Amniotic epithelial cell (primary cell): Measurements from ENCODE around the gene C1QTNF6.

ENCODE experiments used
- DNase-seq: peaks from one replicate; pipeline ENCODE4 v3.0.0-alpha.2; 2010; ENCODE audit warnings: low read depth

C1QTNF6 gene

DNA sequence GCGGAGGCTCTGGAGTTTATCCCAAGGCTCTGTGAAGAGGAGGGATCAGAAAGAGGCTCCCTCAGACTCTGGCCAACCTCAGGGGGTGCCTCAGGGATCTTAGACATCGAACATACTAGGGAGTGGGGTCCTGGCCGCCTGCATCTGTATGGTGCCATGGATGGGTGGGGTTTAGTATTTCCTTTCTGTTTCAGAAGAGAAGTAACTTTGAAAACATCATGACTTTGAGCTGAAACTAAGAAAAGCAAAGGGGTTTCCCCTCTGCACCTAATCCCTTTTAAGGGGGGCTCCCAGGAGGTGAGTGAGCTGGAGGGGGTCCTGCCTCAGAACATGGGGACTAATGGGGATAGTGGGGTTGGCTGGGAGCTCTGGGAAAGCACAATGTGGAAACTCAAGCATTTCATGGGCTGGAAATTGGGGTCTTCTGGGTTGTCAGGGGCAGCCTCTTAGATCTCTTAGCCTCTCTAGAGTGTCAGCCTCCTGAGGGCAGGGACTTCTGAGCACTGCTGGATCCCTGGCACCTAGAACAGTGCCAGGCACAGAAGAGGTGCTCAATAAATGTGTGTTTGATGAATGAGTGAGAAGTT is 36.0 kb upstream of the C1QTNF6 start:
- no peak for DNase-seq

- DNase-seq = no peak
These were observed 34.5 kb upstream of the C1QTNF6 start for GRCh38 chr22:37222440-37222971.

DNA sequence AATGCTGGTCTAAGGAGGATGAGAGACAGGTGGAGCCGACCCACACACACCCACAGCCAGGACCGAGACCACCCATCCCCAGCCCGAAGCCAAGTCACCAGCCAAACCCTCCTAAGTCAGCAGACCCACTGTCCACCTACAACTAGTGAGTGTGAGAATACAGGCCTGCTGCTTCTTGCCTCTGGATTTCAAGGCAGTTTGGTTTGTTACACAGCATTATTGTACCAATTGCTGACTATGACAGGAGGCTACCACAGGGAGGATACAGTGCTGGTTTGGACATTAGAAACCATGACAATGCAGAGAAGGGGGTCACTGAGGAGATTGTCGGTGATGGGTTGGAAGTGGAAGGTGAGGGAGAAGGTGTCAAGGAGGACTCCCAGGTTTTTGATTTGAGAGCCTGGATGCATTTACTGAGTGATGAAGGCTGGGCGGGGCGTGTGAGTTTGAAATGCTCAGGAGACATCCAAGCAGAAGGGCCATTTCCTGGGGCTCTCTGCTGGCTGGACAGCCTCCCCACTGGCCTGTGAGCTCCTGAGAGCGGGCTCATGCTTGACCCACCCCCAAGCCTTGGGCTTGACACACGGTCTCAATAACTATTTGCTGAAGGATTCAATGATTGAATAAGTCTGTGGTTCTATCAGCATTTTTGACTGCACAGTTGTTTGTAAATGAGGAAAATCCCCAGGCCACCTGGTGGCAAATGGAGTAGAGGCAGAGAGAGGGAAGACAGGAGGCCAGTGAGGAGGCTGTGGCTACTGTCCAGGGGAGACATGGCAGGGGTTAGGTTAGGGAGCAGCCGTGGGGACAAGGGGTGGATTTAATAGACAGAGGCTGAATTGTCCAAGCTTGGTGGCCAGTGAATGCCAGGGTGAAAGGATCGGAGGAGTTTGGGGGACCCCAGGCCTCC is 33.6 kb upstream of the C1QTNF6 start:
- DNase-seq = no peak

- no peak for DNase-seq
These were observed 32.5 kb upstream of the C1QTNF6 start for GRCh38 chr22:37220543-37220981.

DNA sequence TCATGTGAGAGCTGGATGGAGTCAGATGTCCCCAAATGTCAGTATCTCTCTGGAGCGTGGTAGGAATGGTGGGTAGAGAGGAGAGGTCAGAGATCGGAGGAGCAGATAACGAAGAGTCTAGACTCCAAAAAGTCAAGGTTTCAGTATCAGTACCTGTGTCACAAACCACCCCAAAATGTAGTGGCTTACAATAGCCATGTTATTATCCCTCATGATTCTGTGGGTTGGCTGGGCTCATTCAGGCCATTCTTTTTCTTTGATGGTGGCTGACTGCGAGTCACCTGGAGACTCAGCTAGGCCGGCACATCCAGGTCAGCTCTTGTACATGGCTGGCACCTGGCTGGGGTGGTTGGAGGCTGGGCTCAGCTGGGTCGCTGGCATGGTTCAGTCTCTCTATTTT is 31.5 kb upstream of the C1QTNF6 start:
- DNase-seq = no peak

- DNase-seq = no peak
These were observed 30.8 kb upstream of the C1QTNF6 start for GRCh38 chr22:37218771-37219411.

DNA sequence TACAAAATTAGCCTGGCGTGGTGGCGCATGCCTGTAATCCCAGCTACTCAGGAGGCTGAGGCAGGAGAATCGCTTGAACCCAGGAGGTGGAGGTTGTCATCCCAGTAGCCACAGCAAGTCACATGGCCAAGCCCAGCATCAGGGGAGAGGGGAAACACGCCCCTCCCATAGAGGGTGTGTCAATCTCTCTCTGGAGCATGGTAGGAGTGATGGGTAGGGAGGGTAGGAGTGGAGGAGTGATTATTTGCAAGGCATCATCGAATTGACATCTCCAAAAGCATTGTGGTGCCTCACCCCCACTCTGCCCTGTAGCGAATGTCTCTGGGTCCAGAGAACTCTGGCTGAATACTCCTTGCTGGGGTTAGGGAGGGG is 30.3 kb upstream of the C1QTNF6 start:
- no peak for DNase-seq

DNA sequence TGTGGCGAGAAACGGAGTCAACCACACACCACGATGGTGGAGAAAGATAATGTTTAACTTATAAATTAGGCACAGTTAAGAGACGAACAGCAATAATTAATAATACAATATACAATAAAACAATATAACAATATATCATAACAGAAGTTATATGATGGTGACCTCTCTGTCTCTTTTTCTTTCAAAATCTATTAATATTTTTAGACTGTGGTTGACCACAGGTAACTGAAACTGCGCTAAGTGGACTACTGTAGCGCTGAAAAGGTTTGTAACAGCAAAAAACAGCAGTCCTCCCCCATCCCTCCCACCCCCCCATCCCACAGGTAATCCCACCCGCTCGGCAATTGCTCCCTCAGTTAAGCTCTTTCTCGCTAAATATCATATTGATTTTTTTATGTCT is 27.8 kb upstream of the C1QTNF6 start:
- DNase-seq = no peak

DNA sequence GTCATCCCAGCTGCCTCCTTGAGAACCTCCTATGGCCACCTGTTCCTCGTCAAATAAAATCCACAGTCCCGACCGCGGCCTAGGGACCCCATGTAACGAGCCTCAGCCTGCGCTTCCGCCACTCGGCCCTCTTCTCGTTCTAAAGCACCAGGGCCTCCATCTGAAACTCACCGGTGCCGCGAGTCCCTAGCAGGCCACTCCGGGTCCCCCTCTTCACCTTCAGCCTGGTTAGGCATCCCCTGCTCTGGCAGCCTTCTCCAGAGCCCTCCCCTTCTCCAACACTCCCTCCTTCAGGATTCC is 26.6 kb upstream of the C1QTNF6 start:
- DNase-seq = no peak

DNA sequence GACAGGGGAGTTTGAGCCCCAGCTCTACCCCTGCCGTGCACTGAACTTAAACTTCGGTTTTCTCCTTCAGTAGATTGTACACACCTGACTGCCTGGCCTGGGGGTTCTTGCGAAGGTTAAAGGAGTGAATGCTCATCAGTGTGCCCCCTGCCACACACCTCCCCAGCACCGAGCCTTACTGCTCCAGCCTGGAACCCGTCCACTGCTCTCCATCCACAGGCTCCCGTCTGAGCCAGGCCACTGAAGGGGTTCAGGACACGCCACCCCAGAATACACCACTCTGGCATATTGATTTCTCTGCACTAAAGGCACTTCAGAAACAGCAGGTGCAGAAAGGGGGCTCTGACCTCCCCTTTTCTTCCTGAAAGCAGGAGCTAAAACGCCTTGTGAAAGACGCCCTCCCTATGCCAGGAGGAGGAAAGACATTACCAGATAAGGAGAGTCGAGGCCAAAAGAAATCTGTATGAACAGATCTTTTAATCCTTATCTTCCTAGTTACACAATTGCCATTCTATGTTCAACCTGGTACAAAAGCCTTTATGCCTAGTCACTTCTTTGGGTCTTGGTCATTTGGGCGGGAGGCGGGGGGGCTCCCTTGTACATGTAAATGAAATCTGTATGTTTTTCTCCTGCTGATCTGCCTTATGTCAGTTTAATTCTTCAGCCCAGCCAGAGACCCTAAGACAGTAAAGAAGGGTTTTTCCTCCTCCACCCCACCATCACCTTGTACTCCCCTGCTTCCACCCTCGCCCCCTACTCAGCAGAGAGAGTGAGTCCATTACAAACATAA is 26.1 kb upstream of the C1QTNF6 start:
- DNase-seq = peak; percentile 57

- no peak for DNase-seq
These were observed 25.3 kb upstream of the C1QTNF6 start for GRCh38 chr22:37213218-37213855.

DNA sequence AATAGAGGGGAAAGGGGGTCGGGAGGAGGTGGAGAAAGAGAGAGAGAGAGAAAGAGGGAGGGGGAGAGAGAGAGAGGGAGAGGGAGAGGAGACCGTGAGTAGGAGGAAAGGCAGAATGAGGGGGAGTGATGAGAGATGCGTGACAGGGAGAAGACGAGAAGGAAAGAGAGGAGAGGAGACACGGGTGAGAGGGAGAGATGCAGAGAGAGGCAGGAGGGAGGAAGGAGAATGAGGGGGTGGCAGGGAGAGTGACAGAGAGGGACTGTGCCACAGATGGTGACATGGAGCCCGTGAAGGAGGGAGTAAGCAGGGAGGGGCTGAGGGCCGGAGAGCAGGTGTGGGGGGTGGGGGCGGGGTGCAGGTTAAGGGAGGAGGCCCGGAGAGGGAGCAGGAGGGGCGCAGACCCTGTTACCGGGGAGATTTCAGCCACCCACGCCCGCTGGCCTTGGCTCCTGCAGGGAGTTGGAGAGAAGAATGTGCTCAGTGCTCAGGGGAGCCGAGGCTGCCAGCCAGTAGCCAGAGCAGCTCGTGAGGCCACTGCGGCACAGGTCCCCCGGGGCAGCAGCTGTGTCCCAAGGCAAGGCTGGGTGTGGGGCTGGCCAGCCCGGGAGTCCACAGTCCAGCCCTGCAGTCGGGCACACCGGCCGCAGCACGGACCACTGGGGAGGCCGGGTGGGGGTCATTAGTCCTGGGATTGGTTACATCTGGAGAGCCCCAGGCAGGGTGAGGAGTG is 24.3 kb upstream of the C1QTNF6 start, which contains the start of gene SSTR3:
SSTR3 (minus strand) TSS at position 304 of the 733 bp plus-strand sequence. CDS start 4,674 bp downstream, outside the sequence.
- DNase-seq = peak; percentile 60

DNA sequence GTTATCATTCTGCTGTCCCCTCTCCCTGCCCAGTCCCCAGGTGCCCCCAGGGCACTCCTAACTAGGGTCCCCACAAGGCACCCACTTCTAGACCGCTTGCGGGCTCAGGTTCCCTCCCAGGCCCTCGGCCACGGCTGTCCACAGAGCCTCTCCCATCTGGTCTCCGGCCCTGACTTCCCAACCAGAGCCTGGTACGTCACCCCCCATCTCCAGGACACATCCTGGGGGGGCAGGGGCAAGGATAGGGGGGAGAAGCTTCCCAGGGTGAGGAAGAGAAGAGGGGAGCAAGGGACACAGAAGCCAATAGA is 23.8 kb upstream of the C1QTNF6 start:
- no peak for DNase-seq

GRCh38 chr22:37211075-37211865 is 23.2 kb upstream of the C1QTNF6 start:
- DNase-seq = no peak

DNA sequence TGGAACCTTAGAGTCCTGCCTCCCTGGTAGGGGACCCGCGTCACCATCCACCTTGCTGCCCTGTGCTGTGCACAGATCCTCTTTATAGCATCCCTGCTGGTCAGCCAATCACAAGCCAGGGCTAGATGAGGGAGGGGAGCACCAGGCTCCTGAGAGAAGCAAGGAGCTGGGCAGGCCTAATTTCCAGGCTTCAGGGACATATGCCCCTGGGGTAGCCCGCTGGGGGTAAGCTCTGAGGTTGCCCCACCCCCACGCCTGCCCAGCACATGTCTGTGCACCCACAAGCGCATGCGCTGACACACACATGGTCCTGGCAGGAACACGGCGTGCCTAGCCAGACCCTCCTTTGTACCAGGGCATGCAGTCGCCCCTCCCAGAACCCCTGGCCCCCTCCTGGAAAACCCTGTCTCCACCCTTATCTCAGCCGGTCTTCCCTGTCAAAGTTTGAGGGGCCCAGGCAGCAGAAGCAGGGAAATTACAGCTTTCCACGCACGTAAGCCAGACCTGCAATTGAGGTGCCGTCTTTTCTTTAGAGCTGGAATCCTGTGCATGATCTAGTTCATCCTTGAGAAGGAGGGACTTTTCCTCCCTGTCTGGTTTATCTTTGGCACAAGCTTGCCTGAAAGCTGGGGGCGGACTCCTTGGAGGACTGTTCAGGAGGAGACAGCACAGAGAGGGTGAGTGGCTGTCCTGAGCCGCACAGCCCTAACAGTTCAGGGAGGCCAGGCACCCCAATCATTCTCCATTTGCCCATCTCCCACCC is 22.2 kb upstream of the C1QTNF6 start:
- DNase-seq = no peak

DNA sequence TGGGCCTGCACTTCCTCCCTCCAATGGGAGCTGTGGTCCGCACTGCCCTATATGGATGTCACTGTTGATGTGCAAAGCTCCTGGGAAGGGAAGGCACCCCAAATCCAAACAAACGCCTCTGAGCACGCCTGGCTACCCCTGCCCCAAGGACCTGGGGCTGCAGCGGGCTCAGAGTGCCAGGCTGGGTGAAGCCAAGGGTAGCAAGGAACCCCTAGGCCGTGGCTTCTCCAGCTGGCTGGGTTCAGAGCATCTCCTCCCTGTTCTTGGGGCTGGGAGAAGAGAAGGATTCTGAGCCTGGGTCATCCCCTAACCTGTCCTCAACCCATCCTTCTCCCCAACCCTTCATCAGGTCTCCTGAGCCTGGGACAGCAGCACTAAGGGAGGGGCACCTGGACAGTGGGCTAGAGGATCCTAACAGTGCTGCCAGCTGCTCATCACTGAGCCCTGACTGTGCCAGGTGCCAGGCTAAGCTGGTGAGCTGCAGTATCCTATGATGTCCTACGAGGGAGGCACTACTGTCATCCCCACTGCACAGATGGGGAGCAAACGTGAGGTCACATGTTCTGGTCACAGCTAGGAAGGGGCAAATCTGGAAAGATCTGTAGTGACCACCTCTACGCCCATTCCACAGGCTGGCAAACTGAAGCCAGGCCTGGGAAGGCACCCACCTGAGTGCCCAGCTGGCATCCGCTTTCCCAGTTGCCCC is 21.2 kb upstream of the C1QTNF6 start:
- DNase-seq = no peak

GRCh38 chr22:37208401-37209139 is 20.5 kb upstream of the C1QTNF6 start:
- DNase-seq = no peak

DNA sequence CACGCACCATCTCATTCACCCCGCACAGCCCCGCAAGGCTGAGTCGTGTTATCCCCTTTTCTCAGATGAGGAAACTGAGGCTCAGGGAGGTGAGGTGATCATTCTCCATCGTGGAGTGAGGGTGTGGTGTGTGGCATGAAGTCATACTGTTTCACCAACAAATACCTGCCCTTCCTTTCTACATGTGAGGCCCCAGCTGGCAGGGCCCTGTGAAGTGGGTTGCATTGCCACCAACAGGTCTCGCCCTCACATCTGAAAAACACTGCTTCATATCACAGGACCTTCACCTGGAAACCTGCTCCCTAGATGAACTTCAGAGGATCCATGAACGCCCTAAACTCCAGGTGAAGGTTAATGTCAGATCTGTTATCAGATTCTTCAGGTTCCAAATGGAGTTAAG is 19.9 kb upstream of the C1QTNF6 start:
- DNase-seq = no peak
